ENCODE measurements around the gene UNCX. TPM values are rescaled to one million over a fixed set of nuclear protein-coding genes. Genes with fewer than 3 reads are reported as not detected.
"Not testable (repeated sequence)": the region's sequence is repeated elsewhere in the genome, so short reads cannot be mapped to it uniquely, and the experiment has no call there.

The UNCX gene
- total RNA-seq = not detected

- DNase-seq (ENCODE audit: low spot score) (no peak), ATAC-seq (ENCODE audit: low FRiP score) (no peak)
- TF ChIP-seq CTCF (IDR thresholded peaks at IDR 0.05) = no peak
These were observed at the start of gene UNCX for GRCh38 chr7:1232623-1233332. Gene UNCX (plus strand): TSS chr7:1232872. CDS start chr7:1233018, 146 bp downstream.

- TF ChIP-seq CTCF (IDR thresholded peaks at IDR 0.05) = no peak
- no peak for ATAC-seq (ENCODE audit: low FRiP score)
- DNase-seq (ENCODE audit: low spot score) = no peak
These were observed 45.5 kb upstream of the UNCX start for GRCh38 chr7:1187127-1187526.

- no peak for ATAC-seq (ENCODE audit: low FRiP score)
- DNase-seq (ENCODE audit: low spot score) = no peak
- TF ChIP-seq CTCF (IDR thresholded peaks at IDR 0.05) = no peak
These were observed 43.9 kb upstream of the UNCX start for GRCh38 chr7:1188720-1189294.

- DNase-seq (ENCODE audit: low spot score) (no peak), ATAC-seq (ENCODE audit: low FRiP score) (no peak)
- TF ChIP-seq CTCF (IDR thresholded peaks at IDR 0.05) = no peak
These were observed 42.5 kb upstream of the UNCX start for GRCh38 chr7:1189986-1190772.

GRCh38 chr7:1192171-1192676, 40.4 kb upstream of the UNCX start:
- ATAC-seq (ENCODE audit: low FRiP score) (no peak), DNase-seq (ENCODE audit: low spot score) (no peak)
- no peak for TF ChIP-seq CTCF (IDR thresholded peaks at IDR 0.05)

GRCh38 chr7:1193593-1194424, 38.9 kb upstream of the UNCX start:
- TF ChIP-seq CTCF (IDR thresholded peaks at IDR 0.05) = no peak
- peak; percentile 27 for ATAC-seq (ENCODE audit: low FRiP score)
- no peak for DNase-seq (ENCODE audit: low spot score)

GRCh38 chr7:1196441-1196840, 36.2 kb upstream of the UNCX start:
- ATAC-seq (ENCODE audit: low FRiP score) = not testable (repeated sequence)

More at GRCh38 chr7:1196441-1196840, 36.2 kb upstream of the UNCX start:
- not testable (repeated sequence) for DNase-seq (ENCODE audit: low spot score)

Data from omental fat pad (tissue), 4 donors.